ENCODE measurements around the gene ABCG1.

DNA sequence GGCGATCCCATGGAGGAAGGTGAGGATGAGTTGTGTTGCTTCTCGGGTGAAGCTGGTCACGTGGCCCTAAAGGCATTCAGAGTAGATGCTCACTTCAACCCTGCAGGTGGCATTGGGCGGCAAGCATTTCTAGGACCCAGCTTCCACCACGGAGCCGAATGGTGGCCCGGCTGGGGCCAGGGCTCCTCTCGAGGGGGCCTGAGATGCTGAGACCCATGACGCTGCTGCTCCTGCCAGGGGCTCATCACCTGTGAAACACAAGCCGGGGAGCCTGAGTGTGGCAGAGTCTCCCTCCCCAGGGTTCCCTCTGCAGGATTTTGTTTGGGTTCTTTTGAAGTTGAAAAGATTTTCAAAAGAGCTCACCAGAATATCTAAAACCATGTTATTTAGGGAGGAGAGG is 41.2 kb downstream of the ABCG1 start:
- TF ChIP-seq, protein P1, sequence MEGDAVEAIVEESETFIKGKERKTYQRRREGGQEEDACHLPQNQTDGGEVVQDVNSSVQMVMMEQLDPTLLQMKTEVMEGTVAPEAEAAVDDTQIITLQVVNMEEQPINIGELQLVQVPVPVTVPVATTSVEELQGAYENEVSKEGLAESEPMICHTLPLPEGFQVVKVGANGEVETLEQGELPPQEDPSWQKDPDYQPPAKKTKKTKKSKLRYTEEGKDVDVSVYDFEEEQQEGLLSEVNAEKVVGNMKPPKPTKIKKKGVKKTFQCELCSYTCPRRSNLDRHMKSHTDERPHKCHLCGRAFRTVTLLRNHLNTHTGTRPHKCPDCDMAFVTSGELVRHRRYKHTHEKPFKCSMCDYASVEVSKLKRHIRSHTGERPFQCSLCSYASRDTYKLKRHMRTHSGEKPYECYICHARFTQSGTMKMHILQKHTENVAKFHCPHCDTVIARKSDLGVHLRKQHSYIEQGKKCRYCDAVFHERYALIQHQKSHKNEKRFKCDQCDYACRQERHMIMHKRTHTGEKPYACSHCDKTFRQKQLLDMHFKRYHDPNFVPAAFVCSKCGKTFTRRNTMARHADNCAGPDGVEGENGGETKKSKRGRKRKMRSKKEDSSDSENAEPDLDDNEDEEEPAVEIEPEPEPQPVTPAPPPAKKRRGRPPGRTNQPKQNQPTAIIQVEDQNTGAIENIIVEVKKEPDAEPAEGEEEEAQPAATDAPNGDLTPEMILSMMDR (IDR thresholded peaks at IDR 0.05) = no peak
- no peak for TF ChIP-seq POLR2A (IDR thresholded peaks at IDR 0.05)
